A673 (cell line): ENCODE results near the gene HES1. TPM values are rescaled to one million over a fixed set of nuclear protein-coding genes. Genes with fewer than 3 reads are reported as not detected.

Experiments
- BruUV-seq: library from RNA; stranded (reverse); fragments of 400-500 nt; replicated peaks from 2 replicates; lab custom pipeline; 2021; lab: Mats Ljungman, UMichigan
- CTCF ChIA-PET: fragments of 300-600 bp; sonication (Branson Sonifier 250); formaldehyde crosslinking; loops from one replicate; lab custom pipeline; 2022; ENCODE audit warnings: antibody characterized with exemption; lab: Charles Lee
- POLR2A ChIA-PET: fragments of 300-600 bp; sonication (Branson Sonifier 250); formaldehyde crosslinking; loops from one replicate; lab custom pipeline; 2022; ENCODE audit warnings: antibody characterized with exemption; ENCODE audit not compliant: low non-redundant PET; lab: Charles Lee
- DNase-seq: peaks from one replicate; pipeline ENCODE4 v3.0.0-alpha.2; 2015; ENCODE audit warnings: low spot score
- H3K27ac ChIP-seq: fragments of 200-600 bp; sonication (generic); 2 replicates; pipeline ENCODE4 v1.5.1; 2016; ENCODE audit warnings: mixed run types, low read depth, mild to moderate bottlenecking, mixed read lengths, antibody characterized with exemption, low read length; ENCODE audit not compliant: poor library complexity, severe bottlenecking
- H3K27me3 ChIP-seq: fragments of 200-600 bp; sonication (generic); replicated peaks from 2 replicates; pipeline ENCODE4 v1.6.1; 2017; ENCODE audit warnings: mixed run types, low read depth, mild to moderate bottlenecking, mixed read lengths, antibody characterized with exemption, low read length; ENCODE audit not compliant: insufficient read depth, poor library complexity
- H3K36me3 ChIP-seq: fragments of 200-600 bp; sonication (generic); 2 replicates; pipeline ENCODE4 v1.6.1; 2016; ENCODE audit warnings: mixed run types, mild to moderate bottlenecking, mixed read lengths, antibody characterized with exemption, low read length; ENCODE audit not compliant: insufficient read depth, poor library complexity, severe bottlenecking
- H3K4me1 ChIP-seq: fragments of 200-600 bp; sonication (generic); 2 replicates; pipeline ENCODE4 v1.6.1; 2017; ENCODE audit warnings: mixed run types, mild to moderate bottlenecking, mixed read lengths, antibody characterized with exemption, low read length; ENCODE audit not compliant: insufficient read depth, poor library complexity, severe bottlenecking
- H3K4me3 ChIP-seq: fragments of 200-600 bp; sonication (generic); 2 replicates; pipeline ENCODE4 v1.5.1; 2016; ENCODE audit warnings: low read depth, mixed run types, mild to moderate bottlenecking, mixed read lengths, low read length; ENCODE audit not compliant: poor library complexity, severe bottlenecking
- H3K9me3 ChIP-seq: fragments of 200-600 bp; sonication (generic); 2 replicates; pipeline ENCODE4 v1.6.1; 2016; ENCODE audit warnings: mixed run types, low read depth, mild to moderate bottlenecking, mixed read lengths, antibody characterized with exemption, low read length; ENCODE audit not compliant: poor library complexity, severe bottlenecking
- EZH2 ChIP-seq: fragments of 200-600 bp; sonication (generic); IDR thresholded peaks from 2 replicates; pipeline ENCODE4 v1.6.1; 2017; ENCODE audit warnings: borderline replicate concordance, low read depth, mild to moderate bottlenecking, mixed read lengths, antibody characterized with exemption, low read length; ENCODE audit not compliant: poor library complexity, severe bottlenecking
- intact Hi-C: fragments of 100-400 bp; cut with micrococcal nuclease; formaldehyde crosslinking; loops from one replicate; pipeline ENCODE4 v1.10.0; 2022; ENCODE audit not compliant: unreplicated experiment
- total RNA-seq: library from RNA; stranded (reverse); gene quantifications from 2 replicates; pipeline ENCODE4 v1.2.3, GENCODE V29; 2021
- TF ChIP-seq, protein P1 (sequence below): fragments of 300-800, 200-600 bp; sonication (generic); conservative IDR thresholded peaks from 2 replicates; pipeline ENCODE4 v1.5.1; 2017; ENCODE audit warnings: low read depth, mild to moderate bottlenecking, antibody characterized with exemption, low read length, moderate library complexity, mixed read lengths

The HES1 gene
- total RNA-seq, 1 experiment from 2014 or later: 136 TPM

DNA sequence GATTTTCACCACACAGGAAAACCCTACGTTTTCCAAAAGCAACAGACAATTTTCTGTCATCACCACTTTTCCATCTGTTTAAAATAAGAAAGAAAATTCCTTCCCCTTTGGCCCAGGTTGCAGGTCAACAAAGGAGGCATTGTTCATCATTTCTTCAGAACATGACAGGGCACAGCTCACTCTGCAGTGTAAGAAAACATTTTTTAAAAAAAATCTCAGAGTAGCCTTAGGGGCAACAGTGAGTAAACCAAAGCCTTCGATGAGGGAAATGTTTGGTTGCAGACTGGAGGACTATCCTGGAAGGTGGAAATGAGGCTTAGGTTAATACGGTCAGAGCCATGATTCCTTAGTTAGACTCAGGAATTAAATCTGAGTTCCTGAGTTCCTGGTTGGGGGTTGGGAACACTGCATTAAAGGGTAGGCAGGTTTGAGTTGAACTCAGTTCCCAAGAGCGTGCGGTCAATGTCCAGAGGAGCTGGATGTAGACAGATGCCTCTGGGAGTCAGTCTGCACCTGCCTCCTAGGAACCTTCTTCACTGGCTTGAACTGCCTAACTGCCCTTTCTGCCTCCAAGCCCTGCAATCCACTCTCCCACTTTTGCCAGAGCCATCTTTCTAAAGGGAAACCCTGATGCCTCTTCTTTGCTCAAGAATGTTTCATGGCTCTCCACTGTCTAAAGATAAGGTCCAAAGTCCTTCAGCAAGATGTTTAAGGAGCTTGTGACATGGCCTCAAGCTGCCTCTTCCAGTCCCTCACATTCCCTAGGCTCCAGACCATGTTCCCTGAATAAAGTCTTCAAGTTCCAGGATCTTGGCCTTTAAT is 3.3 kb upstream of the HES1 start:
- DNase-seq: no peak
- H3K27ac ChIP-seq: no peak overlapping the region
- CTCF ChIA-PET: interaction anchor here (0.6 kb wide), 1 partner anchor 183 kb away, joined by 3 read pairs; no protein-coding TSS in a partner anchor
- intact Hi-C loops: loop anchor here (10.0 kb wide), 2 partner anchors 158 to 1312 kb away; partner anchors contain the start of gene ACAP2
- no peak for TF ChIP-seq EZH2
- peaks cover 30% of the 10 kb centered on the region for H3K4me1 ChIP-seq
- H3K4me3 ChIP-seq: no peak overlapping the region
- no peaks in the 10 kb centered on the region for H3K27me3 ChIP-seq
- H3K9me3 ChIP-seq: no peaks in the 10 kb centered on the region
- POLR2A ChIA-PET: no interaction called here
- peaks cover 15% of the 10 kb centered on the region for H3K36me3 ChIP-seq
- BruUV-seq: no TSS peak

DNA sequence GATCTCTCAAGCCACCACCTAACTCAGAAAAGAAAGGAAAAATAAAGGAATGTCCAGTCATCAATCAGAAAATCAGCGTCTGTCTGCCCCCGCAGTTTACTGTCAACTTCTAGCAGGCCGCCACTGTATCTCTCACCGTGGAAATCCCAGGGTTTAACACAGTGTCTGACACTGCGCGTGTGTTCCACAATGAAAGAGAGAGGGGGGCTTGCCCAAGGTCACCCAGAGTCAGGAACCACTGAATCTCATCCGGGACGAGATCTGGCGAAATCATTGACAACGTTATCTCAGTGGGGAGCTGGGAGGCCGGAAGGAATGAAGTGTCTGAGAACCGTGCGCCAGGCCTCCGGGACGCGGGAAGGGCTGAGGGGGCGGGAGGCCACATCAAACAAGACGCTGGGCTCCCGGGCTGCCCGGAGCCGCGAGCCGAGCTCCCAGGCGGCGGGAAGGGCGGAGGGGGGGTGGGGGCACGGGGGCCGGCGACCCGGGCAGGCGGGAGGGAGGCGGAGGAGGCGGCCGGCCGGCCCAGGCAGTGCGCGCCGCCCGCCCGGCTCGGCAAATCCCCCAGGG is 2.2 kb upstream of the HES1 start:
- DNase-seq: peak; percentile 82
- Histone ChIP-seq H3K9me3 (no peaks in the 10 kb centered on the region), H3K36me3 (peaks cover 26% of the 10 kb centered on the region), H3K4me1 (peaks cover 30% of the 10 kb centered on the region), H3K27ac (peak overlapping the region; percentile 27), H3K27me3 (no peaks in the 10 kb centered on the region), H3K4me3 (peak overlapping the region; percentile 34)
- intact Hi-C loops: loop anchor here (2.0 to 10.0 kb wide), 4 partner anchors 63 to 1311 kb away; partner anchors contain the start of gene ACAP2
- no TSS peak for BruUV-seq
- ChIA-PET POLR2A (no interaction called here), CTCF (no interaction called here)
- TF ChIP-seq, protein P1, sequence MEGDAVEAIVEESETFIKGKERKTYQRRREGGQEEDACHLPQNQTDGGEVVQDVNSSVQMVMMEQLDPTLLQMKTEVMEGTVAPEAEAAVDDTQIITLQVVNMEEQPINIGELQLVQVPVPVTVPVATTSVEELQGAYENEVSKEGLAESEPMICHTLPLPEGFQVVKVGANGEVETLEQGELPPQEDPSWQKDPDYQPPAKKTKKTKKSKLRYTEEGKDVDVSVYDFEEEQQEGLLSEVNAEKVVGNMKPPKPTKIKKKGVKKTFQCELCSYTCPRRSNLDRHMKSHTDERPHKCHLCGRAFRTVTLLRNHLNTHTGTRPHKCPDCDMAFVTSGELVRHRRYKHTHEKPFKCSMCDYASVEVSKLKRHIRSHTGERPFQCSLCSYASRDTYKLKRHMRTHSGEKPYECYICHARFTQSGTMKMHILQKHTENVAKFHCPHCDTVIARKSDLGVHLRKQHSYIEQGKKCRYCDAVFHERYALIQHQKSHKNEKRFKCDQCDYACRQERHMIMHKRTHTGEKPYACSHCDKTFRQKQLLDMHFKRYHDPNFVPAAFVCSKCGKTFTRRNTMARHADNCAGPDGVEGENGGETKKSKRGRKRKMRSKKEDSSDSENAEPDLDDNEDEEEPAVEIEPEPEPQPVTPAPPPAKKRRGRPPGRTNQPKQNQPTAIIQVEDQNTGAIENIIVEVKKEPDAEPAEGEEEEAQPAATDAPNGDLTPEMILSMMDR: no peak
- TF ChIP-seq EZH2: no peak

DNA sequence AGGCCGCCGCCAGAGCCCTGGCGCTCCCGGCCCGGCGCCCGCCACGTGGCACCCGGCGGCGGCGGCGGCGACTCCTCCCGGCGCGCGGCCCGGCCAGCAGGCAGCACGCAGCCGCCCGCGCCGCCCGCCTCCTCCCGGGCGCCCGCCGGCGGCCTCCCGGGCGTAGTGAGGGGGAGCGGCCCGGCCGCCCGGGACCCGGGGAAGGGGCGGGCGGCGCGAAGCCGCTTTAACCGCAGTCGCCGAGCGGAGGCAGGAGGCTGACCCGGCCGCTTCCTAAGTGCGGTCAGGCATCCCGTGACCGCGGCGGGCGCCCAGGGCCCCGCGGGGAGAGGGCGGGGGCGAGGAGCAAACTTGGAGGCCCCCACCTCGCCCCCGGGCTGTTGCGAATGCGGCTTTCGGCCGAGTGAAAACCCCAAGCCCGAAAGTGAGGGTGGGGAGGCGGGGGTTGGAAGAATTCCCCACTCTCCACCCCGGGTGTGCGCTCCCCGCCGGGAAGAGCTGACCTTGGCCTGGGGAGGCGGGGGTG is 1.7 kb upstream of the HES1 start:
- Histone ChIP-seq H3K27ac (peak overlapping the region; percentile 98), H3K4me3 (peak overlapping the region; percentile 93), H3K4me1 (peaks cover 30% of the 10 kb centered on the region), H3K27me3 (no peaks in the 10 kb centered on the region), H3K36me3 (peaks cover 31% of the 10 kb centered on the region), H3K9me3 (no peaks in the 10 kb centered on the region)
- DNase-seq: peak; percentile 80
- CTCF ChIA-PET: interaction anchor here (0.6 to 0.9 kb wide), 4 partner anchors 62 to 353 kb away, joined by 3 to 7 read pairs (median 3); no protein-coding TSS in a partner anchor
- POLR2A ChIA-PET: interaction anchor here (0.6 kb wide), 6 partner anchors 62 to 465 kb away, joined by 3 to 6 read pairs (median 4); no protein-coding TSS in a partner anchor
- no TSS peak for BruUV-seq
- TF ChIP-seq EZH2: no peak
- TF ChIP-seq, protein P1: no peak
- intact Hi-C loops: loop anchor here (2.0 to 10.0 kb wide), 4 partner anchors 63 to 1311 kb away; partner anchors contain the start of gene ACAP2
